BE2C (cell line): ENCODE data around the gene FBXW11.
"Not testable (repeated sequence)": the region's sequence is repeated elsewhere in the genome, so short reads cannot be mapped to it uniquely, and the experiment has no call there.

Experiments
- DNase-seq: peaks from one replicate; pipeline ENCODE4 v3.0.0-alpha.2; 2020
- H3K27me3 ChIP-seq: fragments of 250-450 bp; sonication (Bioruptor Pico); 2 replicates; pipeline ENCODE4 v1.5.1; 2020; ENCODE audit warnings: mild to moderate bottlenecking
- H3K36me3 ChIP-seq: fragments of 250-450 bp; sonication (Bioruptor Pico); 2 replicates; pipeline ENCODE4 v1.5.1; 2020; ENCODE audit warnings: mild to moderate bottlenecking
- H3K4me1 ChIP-seq: fragments of 250-450 bp; sonication (Bioruptor Pico); 2 replicates; pipeline ENCODE4 v1.5.1; 2020
- H3K4me3 ChIP-seq: 2 replicates; pipeline ENCODE4 v1.5.1; 2011; ENCODE audit warnings: low read depth, low read length
- H3K9me3 ChIP-seq: fragments of 250-450 bp; sonication (Bioruptor Pico); 2 replicates; pipeline ENCODE4 v1.5.1; 2020
- CTCF ChIP-seq: IDR thresholded peaks from 2 replicates; pipeline ENCODE4 v1.5.1; 2012; ENCODE audit warnings: mild to moderate bottlenecking, low read depth, low read length

Gene FBXW11

GRCh38 chr5:171978519-171978918 lies 27.9 kb downstream of the FBXW11 start:
- no peak for DNase-seq
- Histone ChIP-seq H3K4me3 (no peak overlapping the region), H3K27me3 (no peaks in the 10 kb centered on the region), H3K36me3 (peaks cover 3% of the 10 kb centered on the region; the same call in 1 of the 2 replicates), H3K9me3 (no peaks in the 10 kb centered on the region; the same call in none of the 2 replicates), H3K4me1 (no peaks in the 10 kb centered on the region; the same call in 1 of the 2 replicates)
- TF ChIP-seq CTCF: no peak

GRCh38 chr5:171978016-171978415 lies 28.4 kb downstream of the FBXW11 start:
- Histone ChIP-seq H3K36me3 (peaks cover 3% of the 10 kb centered on the region; the same call in 1 of the 2 replicates), H3K4me1 (no peaks in the 10 kb centered on the region; the same call in 1 of the 2 replicates), H3K27me3 (no peaks in the 10 kb centered on the region), H3K9me3 (no peaks in the 10 kb centered on the region; the same call in none of the 2 replicates), H3K4me3 (no peak overlapping the region)
- no peak for TF ChIP-seq CTCF
- DNase-seq: no peak

- H3K9me3 ChIP-seq, H3K4me3 ChIP-seq, H3K27me3 ChIP-seq, DNase-seq, H3K4me1 ChIP-seq, H3K36me3 ChIP-seq: not testable (repeated sequence)
Measured at GRCh38 chr5:171977244-171977950, 29.0 kb downstream of the FBXW11 start.

- Histone ChIP-seq H3K4me1 (no peaks in the 10 kb centered on the region; the same call in 1 of the 2 replicates), H3K27me3 (no peaks in the 10 kb centered on the region), H3K36me3 (peaks cover 3% of the 10 kb centered on the region; the same call in 1 of the 2 replicates), H3K9me3 (no peaks in the 10 kb centered on the region; the same call in none of the 2 replicates), H3K4me3 (no peak overlapping the region)
- DNase-seq: no peak
- no peak for TF ChIP-seq CTCF
Measured at GRCh38 chr5:171975877-171976667, 30.4 kb downstream of the FBXW11 start.

- no peaks in the 10 kb centered on the region for H3K27me3 ChIP-seq
- H3K36me3 ChIP-seq: peaks cover 3% of the 10 kb centered on the region; the same call in 1 of the 2 replicates
- no peak for DNase-seq
- H3K9me3 ChIP-seq: no peaks in the 10 kb centered on the region; the same call in 1 of the 2 replicates
- no peaks in the 10 kb centered on the region; the same call in 1 of the 2 replicates for H3K4me1 ChIP-seq
- H3K4me3 ChIP-seq: no peak overlapping the region
- TF ChIP-seq CTCF: no peak
Measured at GRCh38 chr5:171975262-171975876, 31.1 kb downstream of the FBXW11 start.

- no peak for DNase-seq
- Histone ChIP-seq H3K4me3 (no peak overlapping the region), H3K36me3 (peaks cover 3% of the 10 kb centered on the region; the same call in 1 of the 2 replicates), H3K9me3 (no peaks in the 10 kb centered on the region), H3K27me3 (no peaks in the 10 kb centered on the region), H3K4me1 (no peaks in the 10 kb centered on the region)
- no peak for TF ChIP-seq CTCF
Measured at GRCh38 chr5:171970826-171971225, 35.6 kb downstream of the FBXW11 start.
